NCI-H1105 (cell line): Measurements from ENCODE around the gene CALCOCO2.
"Not testable (repeated sequence)": the region's sequence is repeated elsewhere in the genome, so short reads cannot be mapped to it uniquely, and the experiment has no call there.

Experiments
- DNase-seq: peaks from one replicate; lab custom pipeline; 2025; lab: John Stamatoyannopoulos, UW

CALCOCO2 gene

DNA sequence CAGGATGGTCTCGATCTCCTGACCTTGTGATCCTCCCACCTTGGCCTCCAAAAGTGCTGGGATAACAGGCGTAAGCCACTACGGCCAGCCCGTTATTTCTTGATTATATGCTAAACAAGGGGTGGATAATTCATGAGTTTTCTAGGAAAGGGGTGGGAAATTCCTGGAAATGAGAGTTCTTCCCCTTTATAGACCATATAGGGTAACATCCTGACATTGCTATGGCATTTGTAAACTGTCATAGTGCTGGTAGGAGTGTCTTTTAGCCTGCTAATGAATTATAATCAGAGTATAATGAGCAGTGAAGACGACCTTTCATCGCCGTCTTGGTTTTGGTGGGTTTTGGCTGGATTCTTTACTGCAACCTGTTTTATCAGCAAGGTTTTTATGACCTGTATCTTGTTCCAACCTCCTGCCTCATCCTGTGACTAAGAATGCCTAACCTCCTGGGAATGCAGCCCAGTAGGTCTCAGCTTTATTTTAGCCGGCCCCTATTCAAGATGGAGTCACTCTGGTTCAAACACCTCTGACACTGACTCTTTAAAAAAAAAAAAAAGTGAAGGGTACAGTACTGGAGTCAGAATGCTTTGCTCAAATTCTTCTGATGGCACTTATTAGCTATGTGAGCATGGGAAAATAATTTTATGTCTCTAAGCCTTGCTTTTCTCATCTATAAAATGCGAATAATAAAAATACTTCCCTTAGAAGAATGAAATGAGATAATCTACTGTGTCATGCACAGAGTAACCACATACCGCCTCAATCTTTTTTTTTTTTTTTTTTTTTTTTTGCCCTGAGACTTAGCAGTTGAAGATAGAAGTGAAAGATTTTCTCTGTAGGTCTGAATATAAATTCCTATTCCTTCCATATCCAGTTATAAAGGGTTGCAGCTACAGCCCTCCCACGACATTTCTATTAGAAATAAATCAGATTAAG, 5.1 kb upstream of the CALCOCO2 start:
- no peak for DNase-seq

DNA sequence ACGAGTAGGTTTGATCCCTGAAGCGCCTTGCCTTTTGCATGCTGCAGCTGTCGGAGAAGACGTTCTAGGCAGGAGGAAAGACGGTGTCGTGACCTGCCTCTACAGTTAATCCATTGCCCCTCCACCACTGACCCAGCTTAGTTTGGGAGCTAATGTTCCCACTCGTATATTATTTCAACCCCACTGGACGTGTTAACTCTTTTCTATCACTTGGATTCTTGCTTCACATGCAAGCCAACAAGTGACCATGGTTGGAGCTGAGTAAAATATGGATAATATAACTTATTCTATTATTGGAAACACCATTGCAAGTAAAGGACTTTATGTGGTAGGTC, 681 bp downstream of the CALCOCO2 start:
- no peak for DNase-seq

DNA sequence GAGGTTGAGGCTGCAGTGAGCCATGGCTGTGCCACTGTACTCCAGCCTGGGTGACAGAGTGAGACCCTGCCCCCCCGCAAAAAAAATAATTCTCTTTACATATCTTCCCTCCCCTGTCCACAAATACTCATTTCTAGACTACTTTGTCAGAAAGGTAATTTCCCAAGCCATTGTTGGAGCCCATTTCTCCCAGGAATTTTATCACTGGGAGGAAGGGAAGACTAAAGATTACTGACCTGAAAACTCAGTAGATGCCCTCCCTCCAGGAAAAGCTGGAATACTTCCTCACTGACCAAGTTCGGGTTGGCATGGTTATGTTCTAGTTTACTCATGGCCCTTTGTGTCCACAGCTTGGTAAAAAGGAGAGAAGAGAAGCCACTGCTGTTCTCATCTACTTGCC, 4.1 kb downstream of the CALCOCO2 start:
- no peak for DNase-seq

- no peak for DNase-seq
Observed at GRCh38 chr17:48835971-48836370, 5.1 kb downstream of the CALCOCO2 start.

DNA sequence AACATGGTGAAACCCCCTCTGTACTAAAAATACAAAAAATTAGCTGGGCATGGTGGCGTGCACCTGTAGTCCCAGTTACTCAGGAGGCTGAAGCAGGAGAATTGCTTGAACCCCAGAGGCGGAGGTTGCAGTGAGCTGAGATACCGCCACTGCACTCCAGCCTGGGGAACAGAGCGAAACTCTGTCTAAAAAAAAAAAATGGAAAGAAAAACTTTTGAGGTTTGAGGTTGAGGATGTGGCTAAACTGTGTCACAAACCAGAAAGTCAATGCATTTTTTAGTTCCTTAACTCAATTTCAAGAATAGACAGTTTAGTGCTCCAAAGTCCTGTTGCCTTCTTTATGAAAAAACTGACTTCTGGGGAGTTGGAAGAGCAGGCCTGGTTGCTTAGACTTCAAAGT, 6.6 kb downstream of the CALCOCO2 start:
- not testable (repeated sequence) for DNase-seq

GRCh38 chr17:48840441-48840840, 9.6 kb downstream of the CALCOCO2 start:
- DNase-seq, result no peak

GRCh38 chr17:48841395-48841831, 10.6 kb downstream of the CALCOCO2 start:
- DNase-seq, result no peak

DNA sequence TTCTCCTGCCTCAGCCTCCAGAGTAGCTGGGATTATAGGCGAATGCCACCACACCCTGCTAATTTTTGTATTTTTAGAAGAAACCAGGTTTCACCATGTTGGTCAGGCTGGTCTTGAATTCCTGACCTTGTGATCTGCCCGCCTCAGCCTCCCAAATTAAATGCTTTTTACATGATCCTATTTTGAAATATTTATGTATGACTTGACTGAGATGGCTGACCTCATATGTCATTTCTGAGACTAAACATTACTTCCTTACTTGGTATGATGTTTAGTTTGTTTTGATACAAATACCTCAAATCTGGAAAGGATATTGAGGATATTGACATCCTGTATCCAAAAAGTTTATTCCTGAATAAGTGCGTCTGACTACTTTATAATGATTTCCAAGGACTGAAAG, 11.9 kb downstream of the CALCOCO2 start:
- no peak for DNase-seq

GRCh38 chr17:48843187-48843900, 12.5 kb downstream of the CALCOCO2 start:
- no peak for DNase-seq

DNA sequence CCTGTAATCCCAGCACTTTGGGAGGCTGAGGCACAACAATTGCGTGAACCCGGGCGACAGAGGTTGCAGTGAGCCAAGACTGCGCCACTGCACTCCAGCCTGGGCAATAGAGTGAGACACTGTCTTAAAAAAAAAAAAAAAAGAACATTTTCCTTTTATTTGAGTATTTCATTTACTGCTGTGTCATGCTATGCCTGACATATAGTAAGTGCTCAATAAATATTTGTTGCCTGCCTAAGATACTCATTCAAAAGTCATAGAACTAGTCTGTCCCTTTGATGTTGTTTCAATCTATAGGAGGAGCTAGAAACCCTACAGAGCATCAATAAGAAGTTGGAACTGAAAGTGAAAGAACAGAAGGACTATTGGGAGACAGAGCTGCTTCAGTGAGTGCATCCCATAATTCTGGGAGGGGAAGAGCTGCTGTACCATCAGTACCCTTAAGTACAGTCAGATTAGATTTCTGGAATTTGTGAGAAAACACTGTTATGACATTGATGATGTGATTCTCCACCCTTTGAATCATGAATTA, 20.0 kb downstream of the CALCOCO2 start:
- no peak for DNase-seq

DNA sequence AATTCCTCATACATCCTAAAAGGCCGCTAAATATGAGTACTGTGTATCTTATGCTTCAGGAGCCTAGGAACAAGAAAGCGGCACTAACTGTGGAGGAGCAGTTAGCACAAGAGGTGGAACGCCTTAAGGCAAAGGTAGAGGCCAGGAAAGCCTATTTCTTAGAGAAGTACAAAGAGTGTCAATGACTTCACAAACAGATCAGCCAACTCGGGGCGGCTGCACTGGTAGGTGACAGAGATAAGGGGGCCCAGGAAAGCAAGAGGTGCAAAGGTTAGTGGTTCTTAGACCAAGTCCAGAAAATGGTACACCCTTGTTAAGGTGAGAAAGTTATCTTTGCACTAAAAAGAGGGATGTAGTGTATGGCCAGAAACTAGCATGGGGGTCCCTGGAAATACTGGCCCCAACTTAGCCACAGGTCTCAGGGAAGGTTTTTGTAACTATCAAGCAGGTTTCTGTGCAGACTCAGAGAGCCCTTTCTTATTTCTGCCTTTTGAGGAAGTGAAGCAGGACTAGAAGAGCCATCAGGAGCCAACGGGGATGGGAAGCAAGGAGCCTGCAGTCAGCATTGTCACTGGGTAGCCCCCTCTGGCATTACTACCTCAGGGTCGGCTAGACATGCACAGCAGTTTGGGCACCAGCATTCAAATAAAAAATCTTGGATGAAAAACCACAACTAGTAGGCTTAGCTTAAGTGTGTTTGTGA, 24.1 kb downstream of the CALCOCO2 start:
- DNase-seq, result no peak

DNA sequence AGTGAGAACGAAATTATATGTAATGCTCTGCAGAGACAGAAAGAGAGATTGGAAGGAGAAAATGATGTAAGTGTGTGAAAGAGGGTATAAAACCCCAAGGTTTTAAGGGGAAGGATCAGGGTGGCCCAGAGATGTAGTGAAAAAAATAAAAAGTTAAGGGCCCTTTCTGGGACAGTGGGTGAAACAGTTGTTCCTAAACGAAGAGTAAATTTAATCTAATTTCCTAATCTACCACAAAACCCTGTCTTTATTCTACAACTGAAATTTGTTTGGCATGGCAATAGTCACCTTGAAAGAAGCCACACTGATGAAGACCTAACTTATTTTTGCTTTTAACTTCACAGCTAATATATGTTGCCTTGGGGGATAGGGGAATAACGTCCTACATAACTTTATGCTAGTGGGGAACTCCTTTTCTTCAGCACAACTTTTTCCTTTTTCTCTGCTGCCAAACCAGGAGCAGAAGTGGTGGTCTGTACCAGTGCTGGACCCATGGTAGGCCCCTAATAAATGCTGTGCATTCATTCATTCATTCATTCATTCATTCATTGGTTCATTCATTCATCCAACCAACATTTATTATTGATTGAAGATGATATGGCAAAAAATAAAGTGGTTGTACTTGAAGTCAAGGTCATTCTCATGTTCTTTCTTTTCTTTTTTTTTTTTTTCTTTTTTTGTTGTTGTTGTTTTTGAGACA, 25.4 kb downstream of the CALCOCO2 start:
- no peak for DNase-seq

- DNase-seq, result no peak
Observed at GRCh38 chr17:48860034-48860433, 29.2 kb downstream of the CALCOCO2 start.

GRCh38 chr17:48860456-48860855, 29.6 kb downstream of the CALCOCO2 start:
- no peak for DNase-seq

- DNase-seq, result no peak
Observed at GRCh38 chr17:48868916-48869500, 38.2 kb downstream of the CALCOCO2 start.

DNA sequence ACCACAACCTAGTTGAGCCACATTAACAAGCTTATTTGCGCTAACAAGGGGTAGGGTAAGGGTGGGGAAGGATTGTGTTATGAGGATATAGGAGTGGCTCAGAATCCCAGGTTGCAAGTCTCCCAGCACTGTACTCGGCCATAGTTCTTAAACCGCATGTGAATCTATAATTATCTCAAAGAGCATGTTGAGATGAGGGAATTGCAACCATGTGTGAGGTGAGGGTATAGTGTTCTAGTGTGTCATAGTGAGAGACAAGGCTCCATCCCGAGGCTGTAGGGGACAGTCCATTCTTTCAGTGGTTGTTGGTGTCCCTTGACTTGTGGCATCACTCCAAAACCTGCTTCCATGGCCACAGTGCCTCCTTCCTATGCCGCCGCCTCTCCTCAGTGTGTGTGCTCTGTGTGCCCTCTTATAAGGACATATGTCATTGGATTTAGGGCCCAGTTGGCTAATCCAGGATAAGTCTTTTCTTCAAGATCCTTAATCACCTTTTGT, 39.0 kb downstream of the CALCOCO2 start:
- DNase-seq, result no peak

- DNase-seq, result no peak
Observed at GRCh38 chr17:48871035-48871550, 40.3 kb downstream of the CALCOCO2 start.

DNA sequence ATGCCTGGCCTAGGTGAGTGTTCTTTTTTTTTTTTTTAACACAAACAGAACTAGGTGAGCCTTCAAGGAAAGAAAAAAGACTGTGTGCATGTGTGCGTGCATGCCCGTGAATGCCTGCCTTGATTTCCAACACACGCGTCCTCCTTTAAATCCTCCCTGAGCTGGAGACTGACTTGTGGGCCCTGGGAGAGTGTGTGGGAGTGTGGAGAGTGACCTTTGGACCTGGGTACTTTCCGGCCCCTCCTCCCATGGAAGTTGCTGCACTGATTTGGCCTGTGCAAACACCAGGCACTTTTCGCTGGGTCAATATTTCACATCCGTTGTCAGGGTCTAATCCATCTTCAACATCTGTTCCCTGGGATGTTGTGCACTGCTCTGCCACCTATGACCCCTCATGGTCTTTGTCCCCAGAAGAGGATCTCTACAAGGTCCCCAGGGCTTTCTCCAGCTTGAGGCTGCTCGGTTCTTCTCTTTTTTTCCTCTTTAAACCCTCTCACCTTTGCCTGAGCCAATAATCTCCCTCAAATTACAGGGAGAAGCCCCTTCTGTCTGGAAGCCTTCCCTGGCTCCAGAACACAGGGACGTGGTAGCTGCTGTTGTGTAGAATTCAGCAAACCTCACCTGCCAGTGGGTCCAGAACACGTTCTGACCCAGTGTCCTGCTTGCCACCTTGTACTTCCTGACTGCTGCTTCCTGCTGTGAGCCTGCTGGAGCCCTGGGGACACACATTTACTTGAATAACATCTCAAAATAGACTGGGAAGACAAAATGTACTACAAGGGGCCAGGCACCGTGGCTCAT, 40.9 kb downstream of the CALCOCO2 start:
- no peak for DNase-seq

- DNase-seq, result not testable (repeated sequence)
Observed at GRCh38 chr17:48872409-48872808, 41.6 kb downstream of the CALCOCO2 start.

DNA sequence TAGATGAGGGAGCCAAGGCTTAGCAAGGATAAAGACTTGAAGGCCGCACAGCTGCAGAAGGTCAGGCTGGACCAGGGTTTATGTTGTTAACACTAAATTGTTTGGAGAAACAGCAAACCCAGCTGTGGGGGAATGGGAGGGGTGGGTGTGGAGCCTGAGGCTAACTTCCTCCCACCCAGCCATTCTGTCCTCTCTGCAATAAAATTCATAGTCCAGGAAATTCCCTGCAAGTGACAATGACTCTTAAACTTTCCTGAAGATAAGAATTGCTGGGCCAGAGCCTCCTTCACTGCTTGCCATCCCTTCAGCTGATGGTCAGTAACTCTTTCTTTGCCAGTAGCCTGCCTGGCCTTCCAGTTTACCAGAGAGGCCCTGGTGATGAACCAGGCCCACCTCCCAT, 42.4 kb downstream of the CALCOCO2 start:
- DNase-seq, result no peak
